CD4-positive, CD25-positive, alpha-beta regulatory T cell (primary cell): ENCODE measurements around the gene MRPL53. TPM values are rescaled to one million over a fixed set of nuclear protein-coding genes. Genes with fewer than 3 reads are reported as not detected.
"Not testable (repeated sequence)": the region's sequence is repeated elsewhere in the genome, so short reads cannot be mapped to it uniquely, and the experiment has no call there.

ENCODE experiments used
- ATAC-seq, 2 donors: fragments of 150-1000 bp; cut with Tn5 transposase; one replicate each; pipeline ENCODE4 v1.10.0; 2021; ENCODE audit warnings: low read depth in 2 of 2, moderate number of reproducible peaks in 2 of 2, moderate library complexity in 1 of 2
- DNase-seq, 3 donors: peaks; one replicate each; pipeline versions ENCODE4 v3.0.0 to v3.0.0-alpha.2; 2012 to 2022; ENCODE audit warnings: mixed read lengths in 1 of 3
- H3K27ac ChIP-seq: one replicate; pipeline ENCODE4 v1.7.0; 2013; ENCODE audit warnings: mild to moderate bottlenecking, low read length; ENCODE audit not compliant: insufficient read depth, poor library complexity, severe bottlenecking
- H3K27me3 ChIP-seq: one replicate; pipeline ENCODE4 v1.7.0; 2013; ENCODE audit warnings: low read length; ENCODE audit not compliant: control insufficient read depth, insufficient read depth
- H3K36me3 ChIP-seq: one replicate; pipeline ENCODE4 v1.7.0; 2013; ENCODE audit warnings: mild to moderate bottlenecking, low read length, moderate library complexity; ENCODE audit not compliant: control insufficient read depth, insufficient read depth
- H3K4me1 ChIP-seq: 2 replicates; pipeline ENCODE4 v1.7.0; 2013; ENCODE audit warnings: mild to moderate bottlenecking, low read length; ENCODE audit not compliant: insufficient read depth, control insufficient read depth, poor library complexity, severe bottlenecking
- H3K4me3 ChIP-seq: one replicate; pipeline ENCODE4 v1.7.0; 2013; ENCODE audit warnings: low read depth, mild to moderate bottlenecking, low read length, moderate library complexity
- H3K9me3 ChIP-seq, 2 experiments: 1 replicate in 1 of 2; 2 replicates in 1 of 2; pipeline ENCODE4 v1.7.0; 2013; ENCODE audit warnings: low read length in 2 of 2, mild to moderate bottlenecking in 1 of 2, moderate library complexity in 1 of 2; ENCODE audit not compliant: control insufficient read depth in 2 of 2
- H3K27ac Mint-ChIP-seq, 3 donors: one replicate each; pipeline ENCODE4 v1.8.0; 2020 to 2022; ENCODE audit warnings: mild to moderate bottlenecking in 3 of 3, mixed read lengths in 3 of 3, moderate library complexity in 2 of 3
- H3K27me3 Mint-ChIP-seq: one replicate; pipeline ENCODE4 v1.8.0; 2022; ENCODE audit warnings: mild to moderate bottlenecking, mixed read lengths
- H3K36me3 Mint-ChIP-seq: one replicate; pipeline ENCODE4 v1.8.0; 2020; ENCODE audit warnings: mixed read lengths
- H3K4me1 Mint-ChIP-seq, 4 donors: one replicate each; pipeline ENCODE4 v1.8.0; 2020 to 2022; ENCODE audit warnings: mixed read lengths in 4 of 4, mild to moderate bottlenecking in 1 of 4
- H3K4me3 Mint-ChIP-seq, 4 donors: one replicate each; pipeline ENCODE4 v1.8.0; 2020 to 2022; ENCODE audit warnings: mild to moderate bottlenecking in 4 of 4, mixed read lengths in 4 of 4, moderate library complexity in 3 of 4
- H3K9me3 Mint-ChIP-seq, 7 donors: one replicate each; pipeline ENCODE4 v1.8.0; 2020 to 2022; ENCODE audit warnings: mixed read lengths in 7 of 7, mild to moderate bottlenecking in 3 of 7, moderate library complexity in 2 of 7
- polyA plus RNA-seq, 4 donors: library from polyadenylated mRNA; unstranded; fragments of 300-500 nt; fragmentation: Illumina TruSeq; gene quantifications; one replicate each; pipeline ENCODE4 v1.2.3, GENCODE V29; 2021
- total RNA-seq: library from RNA; stranded (reverse); gene quantifications from one replicate; pipeline ENCODE4 v1.2.3, GENCODE V29; 2022

MRPL53 gene
- total and polyA plus RNA-seq, 5 donors from 2014 or later: 57.2 to 163 (median 137) TPM

DNA sequence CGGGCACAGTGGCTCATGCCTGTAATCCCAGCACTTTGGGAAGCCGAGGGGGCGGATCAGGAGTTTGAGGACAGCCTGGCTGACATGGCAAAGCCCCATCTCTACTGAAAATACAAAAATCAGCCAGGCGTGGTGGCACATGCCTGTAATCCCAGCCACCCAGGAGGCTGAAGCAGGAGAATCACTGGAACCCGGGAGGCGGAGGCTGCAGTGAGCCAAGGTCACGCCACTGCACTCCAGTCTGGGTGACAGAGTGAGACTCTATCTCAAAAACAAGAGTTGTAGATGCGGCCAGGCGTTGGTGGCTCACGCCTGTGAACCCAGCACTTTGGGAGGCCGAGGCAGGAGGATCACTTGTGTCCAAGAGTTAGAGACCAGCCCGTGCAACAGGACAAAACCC lies 1.7 kb downstream of the MRPL53 start:
- H3K36me3 ChIP-seq: peaks cover 15% of the 10 kb centered on the region
- DNase-seq, H3K9me3 ChIP-seq, H3K27ac ChIP-seq, H3K27me3 ChIP-seq, H3K27me3 Mint-ChIP-seq, H3K4me3 ChIP-seq, ATAC-seq, H3K9me3 Mint-ChIP-seq: not testable (repeated sequence)
- Mint-ChIP-seq H3K27ac (peak overlapping the region in 2 of 3 donors; percentile 76 to 84), H3K36me3 (peaks cover 16% of the 10 kb centered on the region), H3K4me3 (peak overlapping the region; percentile 69 to 83 (median 74)), H3K4me1 (peaks cover 5 to 32% (median 19%) of the 10 kb centered on the region in 4 donors)
- peaks cover 30% of the 10 kb centered on the region for H3K4me1 ChIP-seq

DNA sequence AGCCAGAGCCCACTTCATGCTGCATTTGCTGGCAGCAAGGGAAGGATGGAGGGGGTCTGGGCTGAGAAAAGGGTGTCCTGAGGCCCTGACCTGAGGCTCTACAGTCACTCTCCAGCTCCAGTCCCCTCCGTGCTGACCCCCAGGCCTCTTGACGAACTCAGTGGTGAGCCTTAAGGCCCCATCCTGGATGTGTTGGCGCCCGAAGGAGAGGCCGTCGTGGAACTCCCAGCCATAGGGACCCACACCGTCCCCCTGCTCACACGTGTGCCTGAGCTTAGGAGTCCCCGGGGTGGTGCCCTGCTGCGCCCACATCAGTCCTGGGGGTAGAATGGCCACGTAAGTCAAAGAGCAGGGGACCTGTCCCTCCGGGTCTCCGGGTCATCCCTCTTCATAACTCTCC lies 8.1 kb downstream of the MRPL53 start:
- H3K4me3 Mint-ChIP-seq: peak overlapping the region; percentile 88 to 98 (median 97)
- Histone ChIP-seq H3K27ac (peak overlapping the region; percentile 79), H3K36me3 (peaks cover 6% of the 10 kb centered on the region), H3K27me3 (no peaks in the 10 kb centered on the region), H3K4me1 (peaks cover 16% of the 10 kb centered on the region), H3K4me3 (peak overlapping the region; percentile 53), H3K9me3 (no peaks in the 10 kb centered on the region)
- peak overlapping the region in 2 of 3 donors; percentile 62 to 98 for H3K27ac Mint-ChIP-seq
- no peaks in the 10 kb centered on the region for H3K27me3 Mint-ChIP-seq
- H3K4me1 Mint-ChIP-seq: peaks cover 0 to 38% (median 13%) of the 10 kb centered on the region in 4 donors
- DNase-seq (no peak), ATAC-seq (no peak)
- H3K9me3 Mint-ChIP-seq: no peaks in the 10 kb centered on the region
- no peaks in the 10 kb centered on the region for H3K36me3 Mint-ChIP-seq

DNA sequence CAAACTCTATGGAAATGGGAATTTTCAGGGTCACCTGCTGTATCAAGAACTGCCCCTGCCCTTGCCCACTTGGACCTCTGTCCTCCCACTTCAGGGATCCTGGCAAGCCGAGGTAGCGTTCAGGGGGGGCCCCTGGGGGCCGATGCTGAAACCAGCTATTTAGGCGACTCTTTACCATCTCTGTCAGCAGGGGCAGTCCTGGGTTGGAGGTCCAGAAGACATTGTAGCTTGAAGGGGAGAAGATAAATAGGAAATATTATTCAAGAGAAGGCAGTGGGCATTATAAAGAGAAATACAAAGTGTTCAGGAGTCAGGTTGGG lies 9.7 kb downstream of the MRPL53 start:
- Histone ChIP-seq H3K9me3 (no peaks in the 10 kb centered on the region), H3K4me1 (peaks cover 26% of the 10 kb centered on the region), H3K27ac (no peak overlapping the region), H3K4me3 (no peak overlapping the region), H3K36me3 (peaks cover 6% of the 10 kb centered on the region), H3K27me3 (no peaks in the 10 kb centered on the region)
- H3K27me3 Mint-ChIP-seq: no peaks in the 10 kb centered on the region
- H3K9me3 Mint-ChIP-seq: no peaks in the 10 kb centered on the region
- peak overlapping the region; percentile 76 to 96 (median 91) for H3K4me3 Mint-ChIP-seq
- no peak overlapping the region for H3K27ac Mint-ChIP-seq
- ATAC-seq: no peak
- H3K4me1 Mint-ChIP-seq: peaks cover 5 to 53% (median 19%) of the 10 kb centered on the region in 4 donors
- no peak for DNase-seq
- no peaks in the 10 kb centered on the region for H3K36me3 Mint-ChIP-seq

DNA sequence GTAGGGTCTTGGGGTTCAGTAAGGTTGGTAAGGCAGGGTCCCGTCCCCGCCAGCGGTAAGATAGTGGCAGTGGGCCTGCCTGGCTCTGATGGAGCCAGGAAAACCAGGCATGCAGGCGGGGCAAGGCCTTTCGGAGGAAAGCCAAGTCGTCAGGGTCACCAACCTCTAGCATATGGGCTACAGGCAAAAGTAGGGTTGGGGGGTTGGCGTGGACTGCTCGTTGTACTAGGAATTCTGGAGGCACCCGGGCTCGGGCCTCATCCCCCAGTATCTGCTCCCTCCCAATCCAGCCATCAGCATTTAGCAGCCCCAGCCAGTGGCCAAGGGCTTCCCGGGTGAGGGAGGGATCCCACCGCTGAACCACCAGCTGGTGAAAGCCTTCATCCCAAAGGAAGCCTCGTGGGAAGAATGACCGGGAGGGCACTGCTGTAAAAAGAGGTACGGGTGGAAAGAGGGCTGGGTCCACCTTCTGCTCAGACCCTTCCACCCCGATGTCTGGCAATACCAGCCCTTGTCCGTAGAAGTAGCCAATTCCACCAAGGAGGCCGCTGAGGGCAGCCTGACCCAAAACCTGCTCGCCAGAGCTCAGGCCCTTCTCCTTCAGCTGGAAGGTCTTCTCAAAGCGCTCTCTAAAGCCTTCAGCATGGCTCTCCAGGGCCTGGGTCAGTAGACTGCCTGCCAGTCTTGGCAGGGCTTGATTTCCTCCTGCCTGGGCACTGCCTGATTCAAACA lies 10.3 kb downstream of the MRPL53 start:
- Mint-ChIP-seq H3K36me3 (no peaks in the 10 kb centered on the region), H3K4me1 (peaks cover 5 to 56% (median 21%) of the 10 kb centered on the region in 4 donors), H3K27me3 (no peaks in the 10 kb centered on the region), H3K4me3 (peak overlapping the region in 2 of 4 donors; percentile 76 to 92), H3K9me3 (no peaks in the 10 kb centered on the region), H3K27ac (no peak overlapping the region)
- Histone ChIP-seq H3K36me3 (peaks cover 6% of the 10 kb centered on the region), H3K27ac (no peak overlapping the region), H3K4me3 (no peak overlapping the region), H3K9me3 (no peaks in the 10 kb centered on the region), H3K27me3 (no peaks in the 10 kb centered on the region), H3K4me1 (peaks cover 27% of the 10 kb centered on the region)
- ATAC-seq: no peak
- no peak for DNase-seq

DNA sequence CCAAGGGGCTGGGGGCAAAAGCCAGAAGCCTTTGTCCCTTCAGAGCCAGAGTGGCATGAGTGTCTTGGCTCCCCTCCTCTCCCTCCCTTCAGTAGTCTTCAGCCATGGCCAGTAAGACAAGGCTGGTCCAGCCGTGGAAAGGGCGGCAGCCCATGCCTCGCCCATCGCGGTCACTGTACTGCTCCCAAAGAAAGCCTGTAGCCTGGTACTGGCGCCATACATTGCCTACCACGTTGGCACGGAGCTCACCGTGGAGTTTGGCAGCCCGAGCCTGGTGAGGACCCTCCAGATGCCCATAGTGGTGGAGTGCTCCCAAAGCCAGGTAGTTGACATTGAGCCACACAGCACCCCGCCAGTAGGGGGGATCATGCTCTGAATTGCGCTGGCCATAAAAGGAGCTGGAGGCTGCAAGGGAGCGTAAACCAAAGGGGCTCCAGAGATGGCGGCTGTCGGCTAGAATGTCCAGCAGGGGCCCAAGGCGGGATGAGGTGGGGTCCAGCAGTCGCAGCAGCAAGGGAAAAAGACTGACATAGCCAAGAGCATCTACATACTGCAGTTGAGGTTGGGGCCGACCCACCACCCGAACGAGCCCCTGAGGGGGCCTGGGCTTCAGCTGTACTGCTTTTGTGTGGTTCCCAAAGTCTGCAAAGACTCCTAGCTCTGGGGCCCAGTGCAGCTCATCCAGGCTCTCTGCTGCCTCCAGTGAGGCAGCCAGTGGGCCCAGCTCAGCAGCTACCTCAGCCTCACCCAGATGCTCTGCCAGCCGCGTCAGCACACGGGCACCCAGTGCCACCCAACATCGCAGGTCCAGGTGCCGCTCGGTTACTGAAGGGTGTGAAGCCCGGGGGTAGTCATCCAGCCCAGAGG lies 11.1 kb downstream of the MRPL53 start:
- Histone ChIP-seq H3K4me3 (no peak overlapping the region), H3K4me1 (peaks cover 35% of the 10 kb centered on the region), H3K27ac (no peak overlapping the region), H3K27me3 (no peaks in the 10 kb centered on the region), H3K9me3 (no peaks in the 10 kb centered on the region), H3K36me3 (peaks cover 6% of the 10 kb centered on the region)
- Mint-ChIP-seq H3K36me3 (peaks cover under 1% of the 10 kb centered on the region), H3K9me3 (no peaks in the 10 kb centered on the region), H3K27me3 (no peaks in the 10 kb centered on the region), H3K4me1 (peaks cover 5 to 64% (median 28%) of the 10 kb centered on the region in 4 donors), H3K4me3 (peak overlapping the region in 3 of 4 donors; percentile 46 to 87 (median 78)), H3K27ac (no peak overlapping the region)
- DNase-seq (peak in 1 of 3 donors; percentile 27), ATAC-seq (no peak)

DNA sequence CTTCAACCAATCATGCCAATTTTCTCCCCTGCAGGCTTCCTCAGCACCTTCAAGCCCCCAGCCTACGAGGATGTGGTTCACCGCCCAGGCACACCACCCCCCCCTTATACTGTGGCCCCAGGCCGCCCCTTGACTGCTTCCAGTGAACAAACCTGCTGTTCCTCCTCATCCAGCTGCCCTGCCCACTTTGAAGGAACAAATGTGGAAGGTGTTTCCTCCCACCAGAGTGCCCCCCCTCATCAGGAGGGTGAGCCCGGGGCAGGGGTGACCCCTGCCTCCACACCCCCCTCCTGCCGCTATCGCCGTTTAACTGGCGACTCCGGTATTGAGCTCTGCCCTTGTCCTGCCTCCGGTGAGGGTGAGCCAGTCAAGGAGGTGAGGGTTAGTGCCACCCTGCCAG lies 12.3 kb downstream of the MRPL53 start:
- H3K9me3 ChIP-seq, H3K27me3 Mint-ChIP-seq, DNase-seq, ATAC-seq, H3K36me3 ChIP-seq, H3K27me3 ChIP-seq, H3K27ac Mint-ChIP-seq, H3K36me3 Mint-ChIP-seq, H3K9me3 Mint-ChIP-seq, H3K4me3 ChIP-seq, H3K27ac ChIP-seq: not testable (repeated sequence)
- peaks cover 43% of the 10 kb centered on the region for H3K4me1 ChIP-seq
- Mint-ChIP-seq H3K4me1 (peaks cover 5 to 67% (median 31%) of the 10 kb centered on the region in 4 donors), H3K4me3 (peak overlapping the region; percentile 78 to 98 (median 96))

DNA sequence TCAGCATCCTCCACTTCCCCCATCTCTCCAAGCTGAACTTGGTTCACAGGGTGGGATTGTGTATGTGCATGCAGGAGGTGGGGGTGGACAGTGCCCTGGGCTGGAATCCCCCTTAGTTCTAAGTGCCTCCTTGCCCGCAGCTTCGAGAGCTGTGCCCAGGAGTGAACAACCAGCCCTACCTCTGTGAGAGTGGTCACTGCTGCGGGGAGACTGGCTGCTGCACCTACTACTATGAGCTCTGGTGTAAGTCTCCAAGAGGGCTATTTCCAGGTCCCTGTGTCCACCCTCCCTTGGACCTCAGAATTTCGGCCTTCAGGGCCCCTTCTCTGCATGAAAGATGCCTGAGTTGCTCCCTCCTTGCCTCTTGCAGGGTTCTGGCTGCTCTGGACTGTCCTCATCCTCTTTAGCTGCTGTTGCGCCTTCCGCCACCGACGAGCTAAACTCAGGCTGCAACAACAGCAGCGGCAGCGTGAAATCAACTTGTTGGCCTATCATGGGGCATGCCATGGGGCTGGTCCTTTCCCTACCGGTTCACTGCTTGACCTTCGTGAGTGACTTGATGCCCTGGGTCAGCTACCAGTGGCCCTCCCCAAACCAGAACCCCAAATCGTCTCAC lies 12.9 kb downstream of the MRPL53 start:
- peak overlapping the region; percentile 99 for H3K27ac ChIP-seq
- DNase-seq, H3K27me3 ChIP-seq, H3K9me3 ChIP-seq, H3K36me3 Mint-ChIP-seq, H3K36me3 ChIP-seq, H3K27me3 Mint-ChIP-seq, H3K9me3 Mint-ChIP-seq, ATAC-seq: not testable (repeated sequence)
- H3K4me3 ChIP-seq: peak overlapping the region; percentile 10
- peaks cover 44% of the 10 kb centered on the region for H3K4me1 ChIP-seq
- Mint-ChIP-seq H3K4me3 (peak overlapping the region; percentile 95 to 98 (median 97)), H3K4me1 (peaks cover 11 to 71% (median 35%) of the 10 kb centered on the region in 4 donors), H3K27ac (peak overlapping the region; percentile 88 to 99 (median 99))
